ENCODE data around the gene AJAP1.

- TF ChIP-seq, protein P1, sequence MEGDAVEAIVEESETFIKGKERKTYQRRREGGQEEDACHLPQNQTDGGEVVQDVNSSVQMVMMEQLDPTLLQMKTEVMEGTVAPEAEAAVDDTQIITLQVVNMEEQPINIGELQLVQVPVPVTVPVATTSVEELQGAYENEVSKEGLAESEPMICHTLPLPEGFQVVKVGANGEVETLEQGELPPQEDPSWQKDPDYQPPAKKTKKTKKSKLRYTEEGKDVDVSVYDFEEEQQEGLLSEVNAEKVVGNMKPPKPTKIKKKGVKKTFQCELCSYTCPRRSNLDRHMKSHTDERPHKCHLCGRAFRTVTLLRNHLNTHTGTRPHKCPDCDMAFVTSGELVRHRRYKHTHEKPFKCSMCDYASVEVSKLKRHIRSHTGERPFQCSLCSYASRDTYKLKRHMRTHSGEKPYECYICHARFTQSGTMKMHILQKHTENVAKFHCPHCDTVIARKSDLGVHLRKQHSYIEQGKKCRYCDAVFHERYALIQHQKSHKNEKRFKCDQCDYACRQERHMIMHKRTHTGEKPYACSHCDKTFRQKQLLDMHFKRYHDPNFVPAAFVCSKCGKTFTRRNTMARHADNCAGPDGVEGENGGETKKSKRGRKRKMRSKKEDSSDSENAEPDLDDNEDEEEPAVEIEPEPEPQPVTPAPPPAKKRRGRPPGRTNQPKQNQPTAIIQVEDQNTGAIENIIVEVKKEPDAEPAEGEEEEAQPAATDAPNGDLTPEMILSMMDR (IDR thresholded peaks at IDR 0.05; ENCODE audit: poor library complexity): no peak
- no peak for TF ChIP-seq EZH2 (IDR thresholded peaks at IDR 0.05; ENCODE audit: borderline replicate concordance)
Observed at GRCh38 chr1:4713669-4714068, 59.3 kb downstream of the AJAP1 start.
